Measurements from ENCODE around the gene FCRL5.

The FCRL5 gene

DNA sequence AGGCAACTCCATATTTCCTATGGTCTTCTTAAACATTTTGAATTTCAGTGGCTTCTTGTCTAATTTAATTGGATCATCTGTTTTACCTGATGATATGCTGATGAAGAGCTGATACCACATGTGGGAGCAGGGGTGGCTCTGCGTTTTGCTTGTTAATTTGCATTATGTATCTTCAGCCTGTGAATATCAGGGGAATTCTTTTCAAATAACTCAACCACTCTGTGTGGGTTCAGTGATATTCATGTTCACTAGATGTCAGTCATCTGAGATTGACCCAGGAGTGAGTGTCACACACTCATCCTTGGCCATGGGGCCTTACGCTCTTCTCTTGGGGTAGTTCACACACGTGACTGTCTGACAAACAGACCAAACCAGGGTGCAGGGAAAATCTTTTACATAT lies 83.0 kb downstream of the FCRL5 start:
- ATAC-seq, result no peak
- TF ChIP-seq TCF4 (CRISPR knock-in tag; IDR thresholded peaks at IDR 0.05; ENCODE audit: borderline replicate concordance), result no peak
- TF ChIP-seq ZFP30 (CRISPR knock-in tag; IDR thresholded peaks at IDR 0.05), result no peak

GRCh38 chr1:157466011-157466410 lies 86.3 kb downstream of the FCRL5 start:
- TF ChIP-seq BACH2 (CRISPR knock-in tag; IDR thresholded peaks at IDR 0.05; ENCODE audit: borderline replicate concordance) (no peak), SNAI2 (CRISPR knock-in tag; IDR thresholded peaks at IDR 0.05) (no peak), ZNF565 (CRISPR knock-in tag; conservative IDR thresholded peaks at IDR 0.05; ENCODE audit: low read depth) (no peak), ARNTL (CRISPR knock-in tag; IDR thresholded peaks at IDR 0.05; ENCODE audit: borderline replicate concordance, low read depth) (no peak), ESRRG (CRISPR knock-in tag; IDR thresholded peaks at IDR 0.05) (no peak), ZNF8 (CRISPR knock-in tag; IDR thresholded peaks at IDR 0.05) (no peak), OSR1 (CRISPR knock-in tag; IDR thresholded peaks at IDR 0.05) (no peak), PATZ1 (CRISPR knock-in tag; IDR thresholded peaks at IDR 0.05; ENCODE audit: borderline replicate concordance) (no peak)

More at GRCh38 chr1:157466011-157466410, 86.3 kb downstream of the FCRL5 start:
- ATAC-seq, result no peak
